Astrocyte (in vitro differentiated cells and primary cell): ENCODE data around the gene CPXM1. TPM values are rescaled to one million over a fixed set of nuclear protein-coding genes. Genes with fewer than 3 reads are reported as not detected.

Source experiments
- DNase-seq: peaks from one replicate; pipeline ENCODE4 v3.0.0-alpha.2; 2010; ENCODE audit warnings: low read depth
- FAIRE-seq: peaks from 2 replicates; lab custom pipeline; 2011; peaks lifted over from hg19 to GRCh38; lab: Jason Lieb, UNC
- H2AFZ ChIP-seq: 2 replicates; pipeline ENCODE4 v1.6.0; 2012; ENCODE audit warnings: low read depth, low read length, inconsistent platforms
- H3K27ac ChIP-seq: 2 replicates; pipeline ENCODE4 v1.5.1; 2011; ENCODE audit warnings: low read depth, low read length, inconsistent platforms
- H3K27me3 ChIP-seq: 2 replicates; pipeline ENCODE4 v1.6.0; 2011; ENCODE audit warnings: low read length, inconsistent platforms; ENCODE audit not compliant: insufficient read depth
- H3K36me3 ChIP-seq: 2 replicates; pipeline ENCODE4 v1.5.1; 2011; ENCODE audit warnings: low read length, inconsistent platforms; ENCODE audit not compliant: insufficient read depth
- H3K4me1 ChIP-seq: 2 replicates; pipeline ENCODE4 v1.5.1; 2011; ENCODE audit warnings: low read length, inconsistent platforms; ENCODE audit not compliant: insufficient read depth
- H3K4me2 ChIP-seq: 2 replicates; pipeline ENCODE4 v1.6.0; 2012; ENCODE audit warnings: low read length, inconsistent platforms
- H3K4me3 ChIP-seq: 2 replicates; pipeline ENCODE4 v1.5.1; 2011; ENCODE audit warnings: low read depth, mild to moderate bottlenecking, low read length, inconsistent platforms; ENCODE audit not compliant: insufficient read depth
- H3K79me2 ChIP-seq: 2 replicates; pipeline ENCODE4 v1.6.0; 2012; ENCODE audit warnings: mild to moderate bottlenecking, low read length, inconsistent platforms; ENCODE audit not compliant: insufficient read depth
- H3K9ac ChIP-seq: 2 replicates; pipeline ENCODE4 v1.6.0; 2012; ENCODE audit warnings: mild to moderate bottlenecking, low read length, inconsistent platforms
- H3K9me3 ChIP-seq: 2 replicates; pipeline ENCODE4 v1.5.1; 2012; ENCODE audit warnings: low read depth, mild to moderate bottlenecking, low read length, inconsistent platforms; ENCODE audit not compliant: insufficient read depth
- H4K20me1 ChIP-seq: 2 replicates; pipeline ENCODE4 v1.6.0; 2012; ENCODE audit warnings: low read length, inconsistent platforms; ENCODE audit not compliant: insufficient read depth
- H3K27ac Mint-ChIP-seq: one replicate; pipeline ENCODE4 v1.8.0; 2021; ENCODE audit warnings: mild to moderate bottlenecking, mixed read lengths; ENCODE audit not compliant: unreplicated experiment
- H3K27me3 Mint-ChIP-seq: one replicate; pipeline ENCODE4 v1.8.0; 2021; ENCODE audit warnings: low read depth, mixed read lengths; ENCODE audit not compliant: unreplicated experiment
- H3K36me3 Mint-ChIP-seq: one replicate; pipeline ENCODE4 v1.8.0; 2021; ENCODE audit warnings: low read depth, mixed read lengths; ENCODE audit not compliant: unreplicated experiment
- H3K4me1 Mint-ChIP-seq: one replicate; pipeline ENCODE4 v1.8.0; 2021; ENCODE audit warnings: low read depth, mixed read lengths; ENCODE audit not compliant: unreplicated experiment
- H3K4me3 Mint-ChIP-seq: one replicate; pipeline ENCODE4 v1.8.0; 2021; ENCODE audit warnings: mild to moderate bottlenecking, moderate library complexity, mixed read lengths; ENCODE audit not compliant: unreplicated experiment
- H3K9me3 Mint-ChIP-seq: one replicate; pipeline ENCODE4 v1.8.0; 2021; ENCODE audit warnings: mild to moderate bottlenecking, mixed read lengths; ENCODE audit not compliant: unreplicated experiment
- CTCF ChIP-seq: IDR thresholded peaks from 2 replicates; pipeline ENCODE4 v1.5.1; 2011; ENCODE audit warnings: low read depth, mild to moderate bottlenecking, inconsistent platforms, low read length, moderate library complexity; ENCODE audit not compliant: insufficient read depth
- EZH2 ChIP-seq: IDR thresholded peaks from 2 replicates; pipeline ENCODE4 v1.6.1; 2012; ENCODE audit warnings: mild to moderate bottlenecking, low read length, inconsistent platforms; ENCODE audit not compliant: insufficient read depth
- total RNA-seq: library from RNA; stranded (reverse); gene quantifications from 2 replicates; pipeline ENCODE4 v1.2.1, GENCODE V29; 2021

Gene CPXM1
- total RNA-seq, 1 donor from 2014 or later: 10.9 TPM

GRCh38 chr20:2806351-2806701 lies 5.9 kb upstream of the CPXM1 start:
- H3K4me1 ChIP-seq: peaks cover 10% of the 10 kb centered on the region
- FAIRE-seq (no peak), DNase-seq (no peak)
- peaks cover 7% of the 10 kb centered on the region for H3K4me1 Mint-ChIP-seq
- H3K9me3 Mint-ChIP-seq: peaks cover 20% of the 10 kb centered on the region
- H3K27me3 ChIP-seq: peaks cover 54% of the 10 kb centered on the region
- H3K79me2 ChIP-seq: no peaks in the 10 kb centered on the region
- peaks cover 63% of the 10 kb centered on the region for H3K27me3 Mint-ChIP-seq
- no peak overlapping the region for H3K27ac ChIP-seq
- no peak overlapping the region for H3K4me3 Mint-ChIP-seq
- H2AFZ ChIP-seq: no peak overlapping the region
- no peaks in the 10 kb centered on the region for H4K20me1 ChIP-seq
- peak overlapping the region; percentile 60 for H3K4me2 ChIP-seq
- H3K9ac ChIP-seq: no peak overlapping the region
- no peak overlapping the region for H3K27ac Mint-ChIP-seq
- no peaks in the 10 kb centered on the region for H3K36me3 ChIP-seq
- TF ChIP-seq EZH2 (no peak), CTCF (no peak)
- no peak overlapping the region for H3K4me3 ChIP-seq
- H3K9me3 ChIP-seq: peaks cover 5% of the 10 kb centered on the region
- no peaks in the 10 kb centered on the region for H3K36me3 Mint-ChIP-seq

GRCh38 chr20:2805689-2806350 lies 5.4 kb upstream of the CPXM1 start:
- Mint-ChIP-seq H3K27me3 (peaks cover 64% of the 10 kb centered on the region), H3K4me1 (peaks cover 7% of the 10 kb centered on the region), H3K9me3 (peaks cover 25% of the 10 kb centered on the region), H3K36me3 (no peaks in the 10 kb centered on the region), H3K27ac (no peak overlapping the region), H3K4me3 (no peak overlapping the region)
- no peak overlapping the region for H3K27ac ChIP-seq
- no peaks in the 10 kb centered on the region for H3K79me2 ChIP-seq
- H3K36me3 ChIP-seq: no peaks in the 10 kb centered on the region
- DNase-seq (peak; percentile 14), FAIRE-seq (no peak)
- H3K9me3 ChIP-seq: peaks cover 10% of the 10 kb centered on the region
- H4K20me1 ChIP-seq: no peaks in the 10 kb centered on the region
- H3K9ac ChIP-seq: no peak overlapping the region
- peaks cover 59% of the 10 kb centered on the region for H3K27me3 ChIP-seq
- no peak overlapping the region for H2AFZ ChIP-seq
- no peak overlapping the region for H3K4me3 ChIP-seq
- TF ChIP-seq EZH2 (peak; percentile 48), CTCF (no peak)
- peak overlapping the region; percentile 60 for H3K4me2 ChIP-seq
- H3K4me1 ChIP-seq: peaks cover 10% of the 10 kb centered on the region
